H1 (cell line): ENCODE measurements around the gene ZNF219. TPM values are rescaled to one million over a fixed set of nuclear protein-coding genes. Genes with fewer than 3 reads are reported as not detected.

Source experiments
- CTCF ChIA-PET: fragments of 300-600 bp; sonication (Branson Sonifier 250); formaldehyde crosslinking; loops from one replicate; lab custom pipeline; 2021; ENCODE audit not compliant: partially characterized antibody; lab: Charles Lee
- POLR2A ChIA-PET: fragments of 300-600 bp; sonication (Branson Sonifier 250); formaldehyde crosslinking; loops from one replicate; lab custom pipeline; 2021; ENCODE audit warnings: inconsistent platforms; ENCODE audit not compliant: partially characterized antibody; lab: Charles Lee
- DNase-seq, 2 experiments: peaks; one replicate each; pipeline versions ENCODE4 v3.0.0 to v3.0.0-alpha.2; 2010 to 2022; ENCODE audit warnings: low spot score in 2 of 2, low read depth in 1 of 2, mixed read lengths in 1 of 2
- FAIRE-seq: peaks from 2 replicates; lab custom pipeline; 2011; peaks lifted over from hg19 to GRCh38; lab: Jason Lieb, UNC
- H2AFZ ChIP-seq: 2 replicates; pipeline ENCODE4 v1.8.1; 2012; ENCODE audit warnings: low read length, inconsistent platforms
- H2AK5ac ChIP-seq: 2 replicates; pipeline ENCODE4 v1.6.1; 2013; ENCODE audit warnings: low read depth, low read length
- H2BK120ac ChIP-seq: replicated peaks from 2 replicates; pipeline ENCODE3; 2013; ENCODE audit warnings: low read depth, low read length, inconsistent platforms
- H2BK12ac ChIP-seq: 2 replicates; pipeline ENCODE4 v1.6.1; 2013; ENCODE audit warnings: low read depth, low read length
- H2BK15ac ChIP-seq: 2 replicates; pipeline ENCODE4 v1.6.1; 2013; ENCODE audit warnings: low read length
- H2BK20ac ChIP-seq: 2 replicates; pipeline ENCODE4 v1.6.1; 2013; ENCODE audit warnings: low read length
- H2BK5ac ChIP-seq: 2 replicates; pipeline ENCODE4 v1.6.1; 2013; ENCODE audit warnings: low read depth, low read length
- H3K14ac ChIP-seq: 2 replicates; pipeline ENCODE4 v1.6.1; 2013; ENCODE audit warnings: inconsistent platforms; ENCODE audit not compliant: insufficient read length
- H3K18ac ChIP-seq: 2 replicates; pipeline ENCODE4 v1.6.1; 2013; ENCODE audit warnings: low read length; ENCODE audit errors: extremely low read depth
- H3K23ac ChIP-seq: 2 replicates; pipeline ENCODE4 v1.6.1; 2013; ENCODE audit warnings: inconsistent platforms; ENCODE audit not compliant: insufficient read length
- H3K23me2 ChIP-seq: 2 replicates; pipeline ENCODE4 v1.6.1; 2013; ENCODE audit warnings: low read depth, low read length
- H3K27ac ChIP-seq: 2 replicates; pipeline ENCODE4 v1.6.1; 2011; ENCODE audit warnings: low read depth, low read length, inconsistent platforms
- H3K27me3 ChIP-seq, 4 experiments: replicated peaks in 1 of 4; 1 replicate in 1 of 4; 2 replicates in 3 of 4; pipeline versions ENCODE4 v1.6.1 to v1.8.1; 2011 to 2013; ENCODE audit warnings: low read length in 3 of 4, mild to moderate bottlenecking in 3 of 4, inconsistent platforms in 2 of 4, mixed read lengths in 2 of 4, moderate library complexity in 1 of 4; ENCODE audit not compliant: control insufficient read depth in 3 of 4, insufficient read depth in 3 of 4; ENCODE audit errors: extremely low read depth in 1 of 4
- H3K36me3 ChIP-seq, 4 experiments: 2 replicates each; pipeline versions ENCODE4 v1.6.1 to v1.8.1; 2011 to 2013; ENCODE audit warnings: mild to moderate bottlenecking in 4 of 4, low read length in 3 of 4, moderate library complexity in 2 of 4, control low read depth in 1 of 4, inconsistent platforms in 1 of 4; ENCODE audit not compliant: insufficient read depth in 4 of 4, control insufficient read depth in 2 of 4
- H3K4ac ChIP-seq: replicated peaks from 2 replicates; pipeline ENCODE3; 2013; ENCODE audit warnings: low read length, low read depth, mixed read lengths, inconsistent platforms; ENCODE audit not compliant: insufficient read length
- H3K4me1 ChIP-seq, 4 experiments: replicated peaks in 1 of 4; 1 replicate in 1 of 4; 2 replicates in 3 of 4; pipeline versions ENCODE4 v1.6.1 to v1.8.1; 2011 to 2013; ENCODE audit warnings: low read length in 3 of 4, inconsistent platforms in 2 of 4, mixed read lengths in 1 of 4; ENCODE audit not compliant: insufficient read depth in 4 of 4, control insufficient read depth in 3 of 4
- H3K4me2 ChIP-seq, 2 experiments: 2 replicates each; pipeline versions ENCODE4 v1.6.1 to v1.8.1; 2011 to 2013; ENCODE audit warnings: low read depth in 2 of 2, low read length in 2 of 2, control low read depth in 1 of 2, inconsistent platforms in 1 of 2, mild to moderate bottlenecking in 1 of 2; ENCODE audit not compliant: insufficient read depth in 1 of 2
- H3K4me3 ChIP-seq, 4 experiments: fragments of 200-600, 300-600 bp in 1 of 4; sonication (generic), shearing (Covaris generic), sonication (Bioruptor Twin) in 1 of 4; 2 replicates each; pipeline versions ENCODE4 v1.5.1 to v1.8.1; 2011 to 2016; ENCODE audit warnings: low read length in 4 of 4, low read depth in 3 of 4, control low read depth in 2 of 4, inconsistent platforms in 2 of 4, mild to moderate bottlenecking in 2 of 4, mixed read lengths in 1 of 4, moderate library complexity in 1 of 4; ENCODE audit not compliant: insufficient read depth in 2 of 4; ENCODE audit errors: extremely low read depth in 1 of 4
- H3K56ac ChIP-seq: replicated peaks from 2 replicates; pipeline ENCODE3; 2013; ENCODE audit warnings: low read depth, mild to moderate bottlenecking, mixed read lengths, low read length, inconsistent platforms; ENCODE audit not compliant: insufficient read length
- H3K79me1 ChIP-seq: 2 replicates; pipeline ENCODE4 v1.6.1; 2013; ENCODE audit warnings: low read depth, low read length, control low read depth
- H3K79me2 ChIP-seq, 2 experiments: 2 replicates each; pipeline versions ENCODE4 v1.6.1 to v1.8.1; 2012 to 2013; ENCODE audit warnings: low read length in 2 of 2, mild to moderate bottlenecking in 2 of 2, inconsistent platforms in 1 of 2; ENCODE audit not compliant: insufficient read depth in 2 of 2, control insufficient read depth in 1 of 2
- H3K9ac ChIP-seq, 4 experiments: replicated peaks in 1 of 4; 1 replicate in 1 of 4; 2 replicates in 3 of 4; pipeline versions ENCODE4 v1.6.1 to v1.8.1; 2011 to 2013; ENCODE audit warnings: low read depth in 3 of 4, low read length in 3 of 4, control low read depth in 2 of 4, mild to moderate bottlenecking in 2 of 4, moderate library complexity in 2 of 4, inconsistent platforms in 1 of 4; ENCODE audit errors: extremely low read depth in 1 of 4
- H3K9me3 ChIP-seq, 2 experiments: 2 replicates each; pipeline versions ENCODE4 v1.6.1 to v1.8.1; 2012 to 2013; ENCODE audit warnings: mild to moderate bottlenecking in 2 of 2, moderate library complexity in 2 of 2, control low read depth in 1 of 2, inconsistent platforms in 1 of 2, low read depth in 1 of 2, low read length in 1 of 2, mixed read lengths in 1 of 2; ENCODE audit not compliant: insufficient read depth in 2 of 2
- H4K20me1 ChIP-seq, 2 experiments: replicated peaks in 1 of 2; 2 replicates each; pipeline versions ENCODE3 to v1.8.1; 2011 to 2013; ENCODE audit warnings: inconsistent platforms in 2 of 2, low read length in 2 of 2, mild to moderate bottlenecking in 1 of 2; ENCODE audit not compliant: insufficient read depth in 2 of 2, control insufficient read depth in 1 of 2
- H4K5ac ChIP-seq: 2 replicates; pipeline ENCODE4 v1.6.1; 2013; ENCODE audit warnings: low read length, low read depth, mixed read lengths, inconsistent platforms; ENCODE audit not compliant: insufficient read length
- H4K8ac ChIP-seq: 2 replicates; pipeline ENCODE4 v1.8.0; 2013; ENCODE audit warnings: mild to moderate bottlenecking, moderate library complexity, low read length, inconsistent platforms; ENCODE audit not compliant: insufficient read depth; ENCODE audit errors: extremely low read depth
- H4K91ac ChIP-seq: replicated peaks from 2 replicates; pipeline ENCODE3; 2013; ENCODE audit warnings: low read length, mixed read lengths, inconsistent platforms; ENCODE audit not compliant: insufficient read length
- FOSL1 ChIP-seq: IDR thresholded peaks from 2 replicates; pipeline ENCODE4 v1.6.1; 2011; ENCODE audit warnings: mild to moderate bottlenecking, low read depth, low read length, moderate library complexity; ENCODE audit not compliant: insufficient read depth
- POLR2AphosphoS5 ChIP-seq: IDR thresholded peaks from 2 replicates; pipeline ENCODE4 v1.6.1; 2011; ENCODE audit warnings: low read depth, low read length
- RNF2 ChIP-seq: fragments of 200-900, 300-1000 bp; sonication (generic); IDR thresholded peaks from 2 replicates; pipeline ENCODE4 v1.7.1; 2016; ENCODE audit warnings: borderline replicate concordance, low read depth, mild to moderate bottlenecking, antibody characterized with exemption, low read length; ENCODE audit not compliant: poor library complexity, severe bottlenecking; ENCODE audit errors: missing control alignments
- SIX5 ChIP-seq: IDR thresholded peaks from 2 replicates; pipeline ENCODE4 v1.6.1; 2011; ENCODE audit warnings: mild to moderate bottlenecking, low read depth, low read length
- SP1 ChIP-seq: IDR thresholded peaks from 2 replicates; pipeline ENCODE4 v1.6.1; 2011; ENCODE audit warnings: low read depth, low read length
- SUZ12 ChIP-seq: fragments of 200-600 bp; sonication (generic); IDR thresholded peaks from 2 replicates; pipeline ENCODE4 v1.6.1; 2012; ENCODE audit warnings: mild to moderate bottlenecking, inconsistent platforms, low read length, moderate library complexity, mixed read lengths
- ZNF274 ChIP-seq: IDR thresholded peaks from 2 replicates; pipeline ENCODE4 v1.7.0; 2012; ENCODE audit warnings: low read length, borderline replicate concordance; ENCODE audit errors: extremely low read depth
- WGBS, 2 experiments: shearing (Covaris generic) in 1 of 2; methylation state at CpG; one replicate each; pipeline versions ENCODE4 v1.1.6 to v1.1.7; 2013 to 2015; ENCODE audit warnings: low lambda C conversion rate in 2 of 2, mixed read lengths in 2 of 2, inconsistent platforms in 1 of 2, low coverage in 1 of 2, missing lambda C conversion rate in 1 of 2; ENCODE audit not compliant: insufficient replicate concordance in 2 of 2, insufficient coverage in 1 of 2, insufficient read length in 1 of 2; ENCODE audit errors: extremely low coverage in 1 of 2, missing lambda C conversion rate in 1 of 2; 5-methylcytosine and 5-hydroxymethylcytosine counted together
- polyA plus RNA-seq, 7 experiments: library from polyadenylated mRNA; depleted of rRNA in 3 of 7; stranded (reverse) in 5 of 7; unstranded in 2 of 7; fragments of >200 nt in 5 of 7; fragments of 200-250 nt in 2 of 7; gene quantifications; 1 replicate in 5 of 7; 2 replicates in 1 of 7; 4 replicates in 1 of 7; pipeline versions ENCODE4 v1.2.1 to v1.2.3, GENCODE V29; 2011 to 2013; ENCODE audit warnings: missing spikeins in 2 of 7, mixed read lengths in 2 of 7
- total RNA-seq: library from RNA; stranded (reverse); fragmentation: NEBNext Ultra II Directional; extraction: Animal tissue kit (Norgen Biotek cat#: 25700); gene quantifications from 2 replicates; pipeline ENCODE4 v1.2.1, GENCODE V29; 2021

The ZNF219 gene
- total and polyA plus RNA-seq, 2 of the 8 experiments (the other 6 are each of a cell fraction or from before 2014, with no cell fraction given) = 113 to 160 TPM

DNA sequence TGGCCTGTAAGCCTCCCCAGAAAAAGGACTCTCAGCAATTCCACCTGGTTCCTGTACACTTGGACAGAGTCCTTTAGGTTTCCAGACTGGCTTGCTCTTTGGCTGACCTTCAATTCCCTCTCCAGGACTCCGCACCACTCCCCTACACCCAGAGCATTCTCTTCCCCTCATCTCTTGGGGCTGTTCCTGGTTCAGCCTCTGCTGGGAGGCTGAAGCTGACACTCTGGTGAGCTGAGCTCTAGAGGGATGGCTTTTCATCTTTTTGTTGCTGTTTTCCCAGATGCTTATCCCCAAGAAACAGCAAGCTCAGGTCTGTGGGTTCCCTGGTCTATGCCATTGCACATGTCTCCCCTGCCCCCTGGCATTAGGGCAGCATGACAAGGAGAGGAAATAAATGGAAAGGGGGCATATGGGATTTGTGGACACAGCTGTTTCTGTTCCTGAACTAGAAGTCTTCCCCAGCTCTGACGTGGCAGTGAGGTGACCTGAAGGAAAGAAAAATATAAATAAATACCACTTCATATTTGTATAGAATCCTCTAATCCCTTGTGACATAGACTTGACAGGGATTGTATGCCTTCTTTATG lies 55.0 kb downstream of the ZNF219 start:
- Histone ChIP-seq H3K27ac (no peak overlapping the region), H3K14ac (no peak overlapping the region), H3K56ac (no peak overlapping the region), H3K27me3 (peaks cover 0 to 3% (median 0%) of the 10 kb centered on the region in 4 experiments; a peak in 1 of 7 replicates), H2BK12ac (no peak overlapping the region), H3K4ac (no peak overlapping the region), H2AFZ (no peak overlapping the region), H2AK5ac (no peak overlapping the region), H3K36me3 (no peaks in the 10 kb centered on the region), H2BK15ac (no peak overlapping the region), H3K9ac (no peak overlapping the region), H3K18ac (no peak overlapping the region), H2BK20ac (no peak overlapping the region), H3K9me3 (no peaks in the 10 kb centered on the region), H4K91ac (no peak overlapping the region), H3K4me3 (no peak overlapping the region), H4K8ac (no peak overlapping the region), H3K79me1 (no peaks in the 10 kb centered on the region), H2BK120ac (no peak overlapping the region), H3K23me2 (0 out of 2 replicates have a peak, but pooled peaks cover 2% of the 10 kb centered on the region), H4K20me1 (no peaks in the 10 kb centered on the region), H3K79me2 (no peaks in the 10 kb centered on the region), H3K4me1 (peaks cover 8 to 11% (median 10%) of the 10 kb centered on the region in 4 experiments; a peak in 6 of 7 replicates), H4K5ac (no peak overlapping the region), H3K4me2 (no peak overlapping the region), H2BK5ac (no peak overlapping the region), H3K23ac (no peak overlapping the region)
- no peak for TF ChIP-seq RNF2
- TF ChIP-seq SP1 = no peak
- no peak for TF ChIP-seq SUZ12
- TF ChIP-seq ZNF274 = no peak
- TF ChIP-seq FOSL1 = no peak
- TF ChIP-seq POLR2AphosphoS5 = no peak
- TF ChIP-seq SIX5 = no peak
- 85% methylated on average over 2 of the region's 2 CpGs; no CpG with 5 or more reads in 1 of the 2 experiments for WGBS, 2 experiments
- CTCF ChIA-PET = interaction anchor here (0.7 to 7.2 kb wide), 11 partner anchors 8 to 73 kb away, joined by 3 to 371 read pairs (median 4); partner anchors contain the start of gene NDRG2
- POLR2A ChIA-PET = interaction anchor here (0.6 to 1.6 kb wide), 3 partner anchors 8 to 28 kb away, joined by 3 to 4 read pairs (median 3); no protein-coding TSS in a partner anchor
- FAIRE-seq = no peak
- no peak for DNase-seq
